GM18511 (cell line): ENCODE measurements around the gene ZNF652.
"Not testable (repeated sequence)": the region's sequence is repeated elsewhere in the genome, so short reads cannot be mapped to it uniquely, and the experiment has no call there.

ENCODE experiments used
- ATAC-seq: cut with Tn5 transposase; IDR thresholded peaks from one replicate; pipeline ENCODE4 v1.9.1; 2021; ENCODE audit warnings: mild to moderate bottlenecking, moderate library complexity; ENCODE audit not compliant: unreplicated experiment

ZNF652 gene

GRCh38 chr17:49316889-49317675 is 45.0 kb downstream of the ZNF652 start:
- ATAC-seq = no peak

GRCh38 chr17:49316258-49316570 is 45.8 kb downstream of the ZNF652 start:
- ATAC-seq = no peak

GRCh38 chr17:49315551-49316257 is 46.3 kb downstream of the ZNF652 start:
- no peak for ATAC-seq

- ATAC-seq = no peak
Observed at GRCh38 chr17:49312722-49313121, 49.3 kb downstream of the ZNF652 start.

- ATAC-seq = no peak
Observed at GRCh38 chr17:49299996-49300395, 62.1 kb downstream of the ZNF652 start.

GRCh38 chr17:49298371-49298976 is 63.6 kb downstream of the ZNF652 start:
- ATAC-seq = no peak

GRCh38 chr17:49297141-49297540 is 64.9 kb downstream of the ZNF652 start:
- ATAC-seq = no peak

GRCh38 chr17:49294122-49294521 is 67.9 kb downstream of the ZNF652 start:
- no peak for ATAC-seq

GRCh38 chr17:49292901-49293300 is 69.1 kb downstream of the ZNF652 start:
- no peak for ATAC-seq

GRCh38 chr17:49291929-49292328 is 70.1 kb downstream of the ZNF652 start:
- no peak for ATAC-seq

- no peak for ATAC-seq
Observed at GRCh38 chr17:49290690-49291359, 71.2 kb downstream of the ZNF652 start.

GRCh38 chr17:49288388-49288787 is 73.7 kb downstream of the ZNF652 start:
- no peak for ATAC-seq

- no peak for ATAC-seq
Observed at GRCh38 chr17:49287481-49287880, 74.6 kb downstream of the ZNF652 start.

- ATAC-seq = not testable (repeated sequence)
Observed at GRCh38 chr17:49286261-49286973, 75.6 kb downstream of the ZNF652 start.

GRCh38 chr17:49285716-49286115 is 76.3 kb downstream of the ZNF652 start:
- ATAC-seq = no peak

GRCh38 chr17:49280918-49281317 is 81.1 kb downstream of the ZNF652 start:
- no peak for ATAC-seq

GRCh38 chr17:49280061-49280460 is 82.0 kb downstream of the ZNF652 start:
- ATAC-seq = no peak

GRCh38 chr17:49279263-49280015 is 82.6 kb downstream of the ZNF652 start:
- ATAC-seq = not testable (repeated sequence)

GRCh38 chr17:49278076-49278475 is 84.0 kb downstream of the ZNF652 start:
- no peak for ATAC-seq

GRCh38 chr17:49277638-49278037 is 84.4 kb downstream of the ZNF652 start:
- ATAC-seq = no peak
